Choroid plexus epithelial cell (primary cell): ENCODE results near the gene PIK3IP1.

ENCODE experiments used
- DNase-seq: peaks from one replicate; pipeline ENCODE4 v3.0.0-alpha.2; 2010; ENCODE audit warnings: low read depth
- H3K4me3 ChIP-seq: 2 replicates; pipeline ENCODE4 v1.5.1; 2011; ENCODE audit warnings: low read depth, mild to moderate bottlenecking, control low read depth, low read length, moderate library complexity
- TF ChIP-seq, protein P1 (sequence below): conservative IDR thresholded peaks from 2 replicates; pipeline ENCODE4 v1.5.1; 2011; ENCODE audit warnings: low read depth, mild to moderate bottlenecking, control low read depth, inconsistent platforms, low read length, moderate library complexity

PIK3IP1 gene

DNA sequence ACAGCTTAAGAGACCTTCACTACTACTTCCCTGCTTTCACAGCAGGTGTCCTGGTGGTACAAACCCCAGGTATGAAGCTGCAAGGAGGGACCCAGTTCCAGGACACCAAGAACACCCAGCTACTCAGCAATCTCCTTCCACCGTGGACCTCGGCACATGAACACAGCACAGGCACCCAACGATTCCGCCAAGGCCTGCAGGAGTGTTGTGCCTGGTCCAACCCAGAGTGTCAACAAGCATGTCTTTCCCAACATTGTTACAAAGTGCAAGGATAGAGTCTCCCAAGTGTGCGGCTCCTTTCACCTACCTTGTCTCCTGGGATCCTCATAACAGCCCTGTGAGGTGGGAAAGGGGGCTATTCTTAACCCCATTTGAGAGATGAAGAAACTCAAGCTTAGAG is 42.0 kb upstream of the PIK3IP1 start:
- TF ChIP-seq, protein P1, sequence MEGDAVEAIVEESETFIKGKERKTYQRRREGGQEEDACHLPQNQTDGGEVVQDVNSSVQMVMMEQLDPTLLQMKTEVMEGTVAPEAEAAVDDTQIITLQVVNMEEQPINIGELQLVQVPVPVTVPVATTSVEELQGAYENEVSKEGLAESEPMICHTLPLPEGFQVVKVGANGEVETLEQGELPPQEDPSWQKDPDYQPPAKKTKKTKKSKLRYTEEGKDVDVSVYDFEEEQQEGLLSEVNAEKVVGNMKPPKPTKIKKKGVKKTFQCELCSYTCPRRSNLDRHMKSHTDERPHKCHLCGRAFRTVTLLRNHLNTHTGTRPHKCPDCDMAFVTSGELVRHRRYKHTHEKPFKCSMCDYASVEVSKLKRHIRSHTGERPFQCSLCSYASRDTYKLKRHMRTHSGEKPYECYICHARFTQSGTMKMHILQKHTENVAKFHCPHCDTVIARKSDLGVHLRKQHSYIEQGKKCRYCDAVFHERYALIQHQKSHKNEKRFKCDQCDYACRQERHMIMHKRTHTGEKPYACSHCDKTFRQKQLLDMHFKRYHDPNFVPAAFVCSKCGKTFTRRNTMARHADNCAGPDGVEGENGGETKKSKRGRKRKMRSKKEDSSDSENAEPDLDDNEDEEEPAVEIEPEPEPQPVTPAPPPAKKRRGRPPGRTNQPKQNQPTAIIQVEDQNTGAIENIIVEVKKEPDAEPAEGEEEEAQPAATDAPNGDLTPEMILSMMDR = no peak
- no peak overlapping the region for H3K4me3 ChIP-seq

DNA sequence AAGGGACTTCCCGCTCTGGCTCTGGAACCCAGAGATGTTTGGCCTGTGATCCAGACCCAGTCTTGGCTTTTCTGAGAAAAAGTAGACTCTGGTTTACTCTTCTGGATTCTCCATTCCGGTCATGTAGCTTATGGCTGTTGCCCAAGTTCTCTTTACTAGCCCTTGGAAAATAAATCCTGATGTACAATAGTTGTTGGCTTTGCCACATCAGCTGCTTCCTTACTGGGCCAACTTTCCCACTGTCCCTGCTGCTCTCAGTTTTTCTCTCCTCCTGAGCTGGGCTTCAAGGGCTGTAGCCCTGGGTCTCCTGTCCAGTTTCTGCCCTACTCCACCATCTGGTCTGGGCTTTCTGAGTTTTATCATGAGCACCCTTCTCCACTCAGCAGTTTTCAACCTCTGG is 41.4 kb upstream of the PIK3IP1 start:
- H3K4me3 ChIP-seq = no peak overlapping the region
- no peak for DNase-seq
- TF ChIP-seq, protein P1 = no peak

More for the DNA sequence above, 42.0 kb upstream of the PIK3IP1 start:
- no peak for DNase-seq

DNA sequence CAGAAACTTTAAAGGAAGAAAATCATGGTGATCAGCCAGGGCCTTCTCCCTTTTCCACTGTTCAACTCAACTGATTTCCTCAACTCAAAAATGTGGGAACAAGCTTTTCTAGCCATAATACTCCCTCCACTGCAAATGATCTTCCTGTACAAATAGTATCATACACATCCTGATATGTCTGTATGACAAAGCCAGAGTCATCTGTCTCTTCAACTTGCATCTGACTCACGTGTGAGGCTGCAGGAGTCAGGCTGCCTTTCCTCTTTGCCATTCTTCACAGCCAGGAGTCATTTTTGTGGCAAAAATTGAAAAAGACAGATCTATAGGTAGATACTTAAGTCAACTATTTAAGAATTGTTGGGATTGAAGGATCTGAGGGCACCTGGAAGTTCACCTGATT is 40.6 kb upstream of the PIK3IP1 start:
- TF ChIP-seq, protein P1 = no peak

DNA sequence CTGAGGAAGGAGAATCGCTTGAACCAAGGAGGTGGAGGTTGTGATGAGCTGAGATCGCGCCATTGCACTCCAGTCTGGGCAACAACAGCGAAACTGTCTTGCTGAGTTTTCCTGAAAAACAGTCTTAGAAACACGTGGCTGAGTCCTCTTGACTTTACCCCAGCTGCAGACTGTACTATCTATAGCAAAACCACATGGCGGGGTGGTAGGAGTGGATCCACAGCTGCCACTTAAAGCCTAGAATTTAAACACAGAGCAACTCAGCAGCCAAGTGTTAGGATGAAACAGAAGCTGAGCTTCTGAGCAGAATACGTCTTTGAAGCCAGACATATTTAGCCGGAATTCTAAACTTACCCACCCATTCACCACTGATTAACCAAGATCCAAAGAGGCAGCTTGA is 39.7 kb upstream of the PIK3IP1 start:
- no peak for DNase-seq
- TF ChIP-seq, protein P1 = no peak
- H3K4me3 ChIP-seq = no peak overlapping the region

More for the DNA sequence above, 40.6 kb upstream of the PIK3IP1 start:
- DNase-seq = no peak
- no peak overlapping the region for H3K4me3 ChIP-seq

DNA sequence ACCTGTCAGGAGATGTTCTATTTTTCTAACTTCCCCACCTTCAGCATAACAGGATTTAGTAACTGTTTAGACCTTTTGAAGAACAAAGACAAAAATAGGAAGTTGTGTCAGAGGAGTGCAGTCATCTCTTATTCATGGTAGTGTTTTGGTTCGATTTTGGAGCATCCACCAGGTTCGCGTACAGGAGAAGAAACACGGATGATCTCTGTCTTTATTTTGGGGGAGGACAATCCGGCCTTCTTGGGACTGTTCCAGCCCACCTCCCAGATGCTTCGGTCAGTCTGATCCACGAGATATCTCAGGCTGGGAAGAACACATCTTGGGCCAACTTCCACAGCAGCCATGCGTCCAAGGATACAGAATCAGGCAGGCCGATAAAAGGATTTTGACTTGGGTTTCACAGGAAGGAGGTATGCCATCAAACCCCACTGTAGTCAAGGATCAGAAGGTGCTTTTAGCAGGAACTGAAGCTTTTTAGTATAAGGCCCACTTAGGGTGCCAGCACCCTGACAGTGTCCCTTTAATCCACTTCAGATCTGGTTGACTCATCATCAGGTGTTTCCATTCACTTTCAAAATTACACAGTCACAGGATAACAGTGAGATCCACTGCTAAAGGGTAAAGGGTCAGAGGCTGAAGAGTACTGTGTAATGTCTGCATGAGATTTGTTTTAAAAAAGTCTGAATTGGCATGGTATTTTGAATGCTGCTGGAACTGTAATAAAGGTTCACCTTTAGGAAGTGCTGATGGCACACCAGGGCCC is 37.3 kb upstream of the PIK3IP1 start:
- no peak overlapping the region for H3K4me3 ChIP-seq
- TF ChIP-seq, protein P1 = no peak
- peak; percentile 23 for DNase-seq

DNA sequence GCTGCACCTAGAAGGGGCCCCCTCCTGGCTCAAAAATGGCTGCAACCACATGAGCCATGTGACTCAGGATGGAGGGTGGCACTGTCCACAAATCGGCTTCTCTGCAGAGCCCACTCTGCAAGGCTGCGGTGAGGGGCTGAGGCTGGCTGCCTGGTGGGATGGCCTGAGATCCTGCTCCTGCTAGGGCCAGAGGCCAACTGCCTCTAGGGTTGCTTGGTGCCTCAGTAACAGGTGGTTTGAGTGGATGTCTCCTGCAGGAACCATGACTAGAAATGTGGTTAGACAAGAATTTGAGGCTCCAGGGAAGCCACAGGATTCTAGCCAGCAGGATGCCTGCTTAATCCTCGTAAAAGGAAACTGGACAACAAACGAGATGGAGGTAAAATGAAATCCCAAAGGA is 36.7 kb upstream of the PIK3IP1 start:
- H3K4me3 ChIP-seq = no peak overlapping the region
- DNase-seq = peak; percentile 41
- TF ChIP-seq, protein P1 = no peak

DNA sequence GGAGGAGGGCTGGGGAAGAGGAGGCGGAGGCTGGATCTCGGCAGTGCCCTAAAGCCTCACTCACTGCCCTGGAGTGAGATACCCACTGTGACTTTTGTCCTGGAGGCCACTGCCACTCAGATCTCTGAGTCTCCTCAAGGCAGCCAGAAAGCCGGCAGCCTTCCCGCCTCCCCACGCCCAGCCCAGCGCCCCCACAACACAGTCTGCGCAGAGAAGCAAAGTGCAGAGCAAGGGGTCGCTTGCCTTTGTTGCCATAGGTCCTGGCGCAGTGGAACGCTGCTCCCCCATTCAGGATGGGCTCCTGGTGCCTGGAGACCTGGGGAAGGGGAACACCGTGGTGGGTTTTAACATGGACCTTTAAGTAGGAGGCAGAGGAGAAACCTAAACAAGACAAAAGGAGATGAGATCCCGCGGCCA is 36.3 kb upstream of the PIK3IP1 start:
- no peak overlapping the region for H3K4me3 ChIP-seq
- TF ChIP-seq, protein P1 = no peak
- DNase-seq = no peak
